K562 (cell line): ENCODE results near the gene ACTR5. TPM values are rescaled to one million over a fixed set of nuclear protein-coding genes. Genes with fewer than 3 reads are reported as not detected.

Experiments used
- ATF3 ChIP-seq, 2 experiments: fragments of 450-650 bp in 1 of 2; sonication (generic) in 1 of 2; formaldehyde crosslinking in 1 of 2; IDR thresholded peaks in 1 of 2; conservative IDR thresholded peaks in 1 of 2; 2 replicates each; pipeline versions ENCODE4 v1.6.1 to v1.8.1; 2016 to 2023; ENCODE audit warnings: mild to moderate bottlenecking in 2 of 2, moderate library complexity in 2 of 2, inconsistent platforms in 1 of 2, missing genetic modification reagents in 1 of 2
- BRCA1 ChIP-seq, 2 experiments: fragments of 450-650 bp in 1 of 2; sonication (generic) in 1 of 2; formaldehyde crosslinking in 1 of 2; IDR thresholded peaks; 2 replicates each; pipeline versions ENCODE4 v1.5.0 to v1.6.1; 2017 to 2020; ENCODE audit warnings: mild to moderate bottlenecking in 1 of 2, missing genetic modification reagents in 1 of 2
- CTCF ChIP-seq, 3 experiments: IDR thresholded peaks in 2 of 3; conservative IDR thresholded peaks in 1 of 3; 2 replicates each; pipeline ENCODE4 v1.5.1; 2011 to 2012; ENCODE audit warnings: low read length in 3 of 3, mild to moderate bottlenecking in 3 of 3, control low read depth in 2 of 3, improper control_type of control experiment in 1 of 3, inconsistent platforms in 1 of 3, low read depth in 1 of 3, mixed read lengths in 1 of 3, moderate library complexity in 1 of 3; ENCODE audit not compliant: insufficient read depth in 2 of 3
- GTF3C2 ChIP-seq: IDR thresholded peaks from 3 replicates; pipeline ENCODE4 v1.6.1; 2011; ENCODE audit warnings: borderline replicate concordance, mild to moderate bottlenecking, moderate library complexity; ENCODE audit not compliant: insufficient read length; ENCODE audit errors: extremely low read depth
- HDAC6 ChIP-seq: IDR thresholded peaks from 2 replicates; pipeline ENCODE4 v1.6.1; 2012; ENCODE audit warnings: low read depth, mild to moderate bottlenecking, control low read depth, inconsistent platforms, low read length, moderate library complexity
- HMG20A ChIP-seq: fragments of 450-650 bp; formaldehyde crosslinking; conservative IDR thresholded peaks from 2 replicates; pipeline ENCODE4 v1.4.0; 2020; ENCODE audit warnings: mild to moderate bottlenecking, mixed read lengths
- HNRNPH1 ChIP-seq: fragments of 200-400 bp; formaldehyde crosslinking; optimal IDR thresholded peaks from 2 replicates; pipeline ENCODE3; 2017; ENCODE audit warnings: low read depth, mild to moderate bottlenecking, low read length, moderate library complexity
- HNRNPL ChIP-seq: fragments of 200-400 bp; formaldehyde crosslinking; IDR thresholded peaks from 2 replicates; pipeline ENCODE4 v1.6.1; 2017; ENCODE audit warnings: low read depth, mild to moderate bottlenecking, low read length
- KAT7 ChIP-seq: sonication (generic); formaldehyde crosslinking; IDR thresholded peaks from 2 replicates; pipeline ENCODE4 v1.8.0; 2022; ENCODE audit warnings: missing genetic modification reagents, mild to moderate bottlenecking, borderline replicate concordance
- PHF20 ChIP-seq: fragments of 450-650 bp; IDR thresholded peaks from 2 replicates; pipeline ENCODE4 v1.6.1; 2018; ENCODE audit not compliant: partially characterized antibody
- RAD21 ChIP-seq, 2 experiments: fragments of 250-450 bp in 1 of 2; fragments of 450-650 bp in 1 of 2; sonication (Bioruptor Pico) in 1 of 2; formaldehyde crosslinking in 1 of 2; IDR thresholded peaks in 1 of 2; conservative IDR thresholded peaks in 1 of 2; 2 replicates each; pipeline versions ENCODE4 v1.4.0 to v1.8.0; 2020 to 2022; ENCODE audit warnings: mild to moderate bottlenecking in 2 of 2, moderate library complexity in 1 of 2
- USF1 ChIP-seq: sonication (generic); formaldehyde crosslinking; IDR thresholded peaks from 2 replicates; pipeline ENCODE4 v1.9.0; 2022; ENCODE audit warnings: mild to moderate bottlenecking, missing genetic modification reagents
- ZBTB2 ChIP-seq: fragments of 450-650 bp; IDR thresholded peaks from 2 replicates; pipeline ENCODE4 v1.6.1; 2016; ENCODE audit warnings: antibody characterized with exemption
- ZFX ChIP-seq: sonication (generic); formaldehyde crosslinking; IDR thresholded peaks from 2 replicates; pipeline ENCODE4 v1.8.0; 2022; ENCODE audit warnings: mild to moderate bottlenecking, missing genetic modification reagents, moderate library complexity
- ZKSCAN1 ChIP-seq: fragments of 150-350 bp; IDR thresholded peaks from 2 replicates; pipeline ENCODE4 v1.6.1; 2016; ENCODE audit warnings: low read depth, low read length
- ZNF175 ChIP-seq: fragments of 200-800 bp; sonication (Bioruptor generic); IDR thresholded peaks from 2 replicates; pipeline ENCODE4 v1.6.1; 2016; ENCODE audit warnings: low read depth, mild to moderate bottlenecking, missing genetic modification characterization, missing compliant biosample characterization
- ZNF24 ChIP-seq: fragments of 450-650 bp; IDR thresholded peaks from 2 replicates; pipeline ENCODE4 v1.6.1; 2016
- ZNF586 ChIP-seq: fragments of 450-650 bp; formaldehyde crosslinking; conservative IDR thresholded peaks from 2 replicates; pipeline ENCODE4 v1.4.0; 2020; ENCODE audit warnings: mild to moderate bottlenecking, moderate library complexity
- polyA plus RNA-seq, 8 experiments: library from polyadenylated mRNA; depleted of rRNA in 4 of 8; stranded (reverse) in 5 of 8; unstranded in 3 of 8; fragments of >200 nt; fragmentation: Nextera tagmentation in 2 of 8; fragmentation: Illumina TruSeq in 1 of 8; extraction: Ambion mirVana in 2 of 8; extraction: Trizol in 1 of 8; gene quantifications; 2 replicates each; pipeline versions ENCODE4 v1.2.1 to v1.2.3, GENCODE V29; 2011 to 2014; ENCODE audit warnings: inconsistent platforms in 1 of 8, missing spikeins in 1 of 8
- total RNA-seq, 7 experiments: library from RNA; depleted of rRNA in 6 of 7; stranded (reverse); fragments of >200 nt in 6 of 7; fragmentation: Illumina TruSeq in 2 of 7; extraction: Trizol in 2 of 7; gene quantifications; 2 replicates each; pipeline versions ENCODE4 v1.2.1 to v1.2.3, GENCODE V29; 2011 to 2021; ENCODE audit warnings: low replicate concordance in 1 of 7

The ACTR5 gene
- total and polyA plus RNA-seq, 9 of the 15 experiments (the other 6 are each of a cell fraction or from before 2014, with no cell fraction given): 0.93 to 18.8 (median 12.9) TPM

- TF ChIP-seq ZBTB2 (no peak), ZKSCAN1 (no peak), CTCF (IDR thresholded peaks at IDR 0.05 in 2 of 3, conservative IDR thresholded peaks at IDR 0.05 in 1 of 3; ENCODE audit: insufficient read depth in 2 of 3, low read depth in 1 of 3, low read length in 3 of 3) (peak; percentile 71 to 86 (median 82)), ZFX (CRISPR knock-in tag) (no peak), KAT7 (no peak), ZNF24 (peak; percentile 98), ZNF586 (CRISPR knock-in tag) (no peak), PHF20 (no peak), HDAC6 (no peak), ZNF175 (CRISPR knock-in tag) (no peak), HMG20A (CRISPR knock-in tag) (no peak), HNRNPL (no peak), USF1 (CRISPR knock-in tag) (no peak), HNRNPH1 (no peak), RAD21 (CRISPR knock-in tag; conservative IDR thresholded peaks at IDR 0.05 in 1 of 2, IDR thresholded peaks at IDR 0.05 in 1 of 2) (peak; percentile 47 to 75), GTF3C2 (no peak), ATF3 (IDR thresholded peaks at IDR 0.05) (peak; percentile 77), ATF3 (CRISPR knock-in tag; conservative IDR thresholded peaks at IDR 0.05) (no peak), BRCA1 (IDR thresholded peaks at IDR 0.05) (no peak), BRCA1 (CRISPR knock-in tag; IDR thresholded peaks at IDR 0.05) (no peak)
These were observed 42.2 kb downstream of the ACTR5 start (continued) for GRCh38 chr20:38790200-38791053.
